T-helper 1 cell (primary cell): ENCODE measurements around the gene SLC25A43.
"Not testable (repeated sequence)": the region's sequence is repeated elsewhere in the genome, so short reads cannot be mapped to it uniquely, and the experiment has no call there.

Experiments
- DNase-seq, 5 donors: peaks; one replicate each; pipeline ENCODE4 v3.0.0-alpha.2; 2012 to 2020

Gene SLC25A43

DNA sequence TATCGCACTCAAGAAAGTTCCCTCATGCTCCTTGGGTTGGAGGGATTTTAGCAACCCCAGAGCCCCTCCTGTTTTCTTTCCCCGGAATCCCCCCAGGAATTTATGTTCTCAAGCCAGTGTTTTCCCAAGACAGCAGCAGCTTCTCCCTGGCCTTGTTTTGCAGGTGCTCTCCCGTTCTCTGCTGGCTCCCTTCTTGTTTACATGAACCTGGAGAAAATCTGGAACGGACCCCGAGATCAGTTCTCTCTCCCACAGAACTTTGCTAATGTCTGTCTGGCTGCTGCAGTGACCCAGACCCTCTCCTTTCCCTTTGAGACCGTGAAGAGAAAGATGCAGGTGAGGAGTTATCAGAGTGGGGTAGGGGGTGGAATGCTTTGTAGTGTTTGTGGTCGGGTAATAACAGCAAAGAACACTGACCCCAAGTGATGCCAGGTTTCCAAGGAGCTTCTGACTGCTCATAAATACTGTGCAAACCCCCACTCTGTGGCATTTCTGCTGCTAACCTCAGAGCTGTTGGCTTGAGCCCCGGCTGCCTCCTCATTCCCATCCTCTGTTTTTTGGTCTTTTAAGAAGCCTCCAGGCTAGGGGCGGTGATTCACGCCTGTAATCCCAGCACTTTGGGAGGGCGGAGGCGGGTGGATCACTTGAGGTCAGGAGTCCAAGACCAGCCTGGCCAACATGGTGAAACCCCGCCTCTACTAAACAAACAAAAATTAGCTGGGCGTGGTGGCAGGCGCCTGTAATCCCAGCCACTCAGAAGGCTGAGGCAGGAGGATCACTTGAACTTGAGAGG is 11.1 kb downstream of the SLC25A43 start:
- no peak for DNase-seq

DNA sequence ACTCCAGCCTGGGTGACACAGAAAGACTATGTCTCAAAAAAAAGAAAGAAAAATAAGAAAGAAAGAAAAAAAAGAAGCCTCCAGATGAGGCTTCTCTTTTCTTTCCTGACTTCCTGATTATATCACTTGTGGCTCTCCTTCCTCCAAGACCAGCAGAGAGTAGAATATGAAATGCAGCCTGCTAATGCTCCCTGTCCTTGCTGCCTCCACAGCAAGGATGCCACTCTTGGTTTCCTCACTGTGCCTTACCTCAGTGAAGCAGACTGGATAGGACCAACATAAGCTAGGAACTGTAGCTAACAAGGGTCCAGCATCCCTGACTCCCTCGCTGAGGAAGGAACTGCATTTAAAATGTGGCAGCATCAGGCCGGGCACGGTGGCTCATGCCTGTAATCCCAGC is 11.7 kb downstream of the SLC25A43 start:
- DNase-seq, result no peak

DNA sequence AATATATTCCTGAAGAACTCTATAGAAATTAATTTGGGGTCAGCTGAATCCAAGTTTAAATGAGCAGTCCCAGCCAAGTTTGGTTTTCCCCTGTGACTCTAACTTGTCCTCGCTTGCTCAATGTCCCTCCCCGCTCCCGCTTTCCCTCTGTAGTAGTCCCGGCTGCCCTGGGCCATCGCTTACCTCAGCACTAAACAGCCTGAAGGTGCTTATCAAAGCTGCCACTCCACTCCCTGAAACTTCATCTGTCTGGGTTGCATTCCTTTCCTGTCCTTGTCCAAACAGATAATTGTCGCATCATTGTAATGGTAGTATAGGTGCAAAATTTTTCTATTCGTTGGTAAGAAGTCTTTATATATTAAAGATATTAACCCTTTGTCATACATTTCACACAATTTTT is 12.8 kb downstream of the SLC25A43 start:
- DNase-seq, result no peak

DNA sequence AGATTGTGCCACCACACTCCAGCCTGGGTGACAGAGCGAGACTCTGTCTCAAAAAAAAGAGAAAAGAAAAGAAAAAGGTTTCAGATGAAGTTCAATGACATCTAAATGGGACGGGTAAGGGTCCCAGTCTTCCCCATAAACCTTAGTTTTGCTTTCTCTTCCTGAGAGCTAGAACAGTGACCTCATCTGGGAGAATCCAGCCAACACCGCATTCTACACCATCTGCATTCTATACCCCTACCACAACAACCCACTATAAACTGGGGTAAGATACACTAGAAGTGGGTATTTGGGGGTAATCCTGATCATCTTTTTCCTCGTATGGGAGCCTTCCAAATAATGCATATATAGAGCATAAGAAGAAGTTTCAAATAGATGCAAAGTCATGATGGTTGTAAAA is 18.2 kb downstream of the SLC25A43 start:
- no peak for DNase-seq

DNA sequence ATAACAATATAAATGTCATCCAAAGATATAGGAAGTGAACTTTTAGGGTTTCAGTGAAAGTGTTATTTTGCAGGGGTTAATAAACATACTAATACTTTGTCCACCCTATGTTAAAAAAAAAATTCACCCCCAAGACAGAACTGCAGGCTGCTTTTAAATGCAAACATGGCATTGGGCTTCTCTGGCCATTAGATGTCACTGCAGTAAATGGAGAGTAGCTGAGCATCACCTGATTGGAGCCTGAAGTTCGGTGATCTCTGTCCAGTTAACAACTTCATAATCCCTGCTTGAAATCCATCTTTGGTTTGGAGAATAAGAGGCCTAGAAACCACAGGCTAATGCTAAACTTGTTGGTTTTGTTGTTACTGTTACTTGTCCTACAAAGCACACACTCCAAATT is 18.7 kb downstream of the SLC25A43 start:
- DNase-seq, result no peak

DNA sequence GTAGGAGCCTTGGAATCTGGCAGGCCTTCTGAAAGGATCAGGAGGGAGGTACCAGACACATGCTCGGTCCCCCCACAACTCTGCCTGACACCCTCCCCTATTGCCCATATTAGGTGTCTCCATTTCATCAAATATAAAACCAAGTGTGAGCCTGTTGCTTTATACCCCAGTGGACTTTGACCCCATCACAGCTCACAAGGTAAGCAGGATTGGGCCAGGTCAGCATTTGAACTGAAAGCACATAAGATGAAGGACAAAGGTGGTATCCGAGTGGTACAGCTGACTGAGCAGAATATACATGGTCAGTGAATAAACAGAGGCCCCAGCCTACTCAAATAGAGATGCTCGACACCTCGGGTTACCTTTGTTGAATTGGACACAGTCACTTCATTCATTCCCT is 20.0 kb downstream of the SLC25A43 start:
- no peak for DNase-seq

DNA sequence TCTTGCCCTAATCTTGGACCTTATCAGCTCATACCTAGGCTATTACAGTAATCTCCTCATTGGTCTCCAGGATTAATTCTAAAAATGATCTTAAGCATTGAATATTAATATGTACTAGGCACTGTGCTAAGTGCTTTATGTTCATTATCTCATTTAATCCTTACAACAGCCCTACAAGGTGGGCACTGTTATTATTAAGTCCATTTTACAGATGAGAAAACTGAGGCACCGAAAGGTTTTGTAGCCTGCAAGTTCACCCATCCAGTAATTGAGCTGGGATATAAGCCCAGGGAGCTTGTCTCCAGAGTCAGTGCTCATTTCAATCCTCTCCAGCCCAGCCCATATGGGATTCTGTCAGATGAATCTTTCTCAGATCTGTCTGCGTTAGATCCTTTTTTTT is 20.8 kb downstream of the SLC25A43 start:
- DNase-seq, result no peak

DNA sequence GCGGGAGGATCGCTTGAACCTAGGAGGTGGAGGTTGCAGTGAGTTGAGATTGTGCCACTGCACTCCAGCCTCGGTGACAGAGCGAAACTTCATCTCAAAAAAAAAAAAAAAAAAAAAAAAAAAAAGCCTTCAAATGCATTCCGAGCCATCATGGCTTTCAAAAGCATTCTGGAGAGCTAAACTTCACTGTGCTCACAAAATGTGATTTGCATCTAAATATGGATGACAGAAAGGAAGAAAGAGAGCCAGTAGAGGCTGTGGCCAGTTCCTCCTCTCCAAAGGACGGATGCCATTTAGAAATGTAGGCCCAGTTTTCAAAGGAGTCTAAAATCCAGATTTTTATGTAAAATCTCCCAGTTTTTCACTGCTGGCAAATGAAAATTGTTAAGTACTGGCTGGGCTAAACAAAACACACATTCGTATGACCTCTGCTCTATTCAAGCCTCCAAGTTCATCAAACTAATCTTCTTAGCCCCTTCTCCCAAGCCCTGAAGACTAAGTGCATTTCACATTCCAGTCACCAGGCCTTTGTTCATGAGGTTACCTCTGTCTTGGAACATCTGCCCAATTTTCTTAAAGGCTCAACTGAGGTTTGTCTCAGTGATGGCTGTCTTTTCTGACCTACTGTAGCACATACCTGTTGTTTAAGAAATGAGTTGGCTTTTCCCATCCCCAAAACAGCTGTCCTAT is 22.0 kb downstream of the SLC25A43 start:
- no peak for DNase-seq

DNA sequence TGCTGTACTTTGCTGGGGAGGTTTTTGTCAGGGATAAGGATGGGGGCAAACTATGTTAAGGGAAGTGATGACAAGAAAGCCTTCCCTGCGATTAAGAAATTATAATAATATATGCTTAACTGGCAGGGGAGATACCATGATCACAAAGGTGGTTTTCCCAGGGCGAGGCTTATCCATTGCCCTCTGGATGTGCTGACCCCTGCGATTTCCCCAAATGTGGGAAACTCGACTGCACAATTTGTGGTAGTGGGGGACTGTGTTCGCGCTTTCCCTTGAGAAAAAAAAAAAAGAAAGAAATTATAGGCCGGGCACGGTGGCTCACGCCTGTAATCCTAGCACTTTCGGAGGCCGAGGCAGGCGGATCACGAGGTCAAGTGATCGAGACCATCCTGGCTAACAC is 24.5 kb downstream of the SLC25A43 start:
- DNase-seq, result no peak

DNA sequence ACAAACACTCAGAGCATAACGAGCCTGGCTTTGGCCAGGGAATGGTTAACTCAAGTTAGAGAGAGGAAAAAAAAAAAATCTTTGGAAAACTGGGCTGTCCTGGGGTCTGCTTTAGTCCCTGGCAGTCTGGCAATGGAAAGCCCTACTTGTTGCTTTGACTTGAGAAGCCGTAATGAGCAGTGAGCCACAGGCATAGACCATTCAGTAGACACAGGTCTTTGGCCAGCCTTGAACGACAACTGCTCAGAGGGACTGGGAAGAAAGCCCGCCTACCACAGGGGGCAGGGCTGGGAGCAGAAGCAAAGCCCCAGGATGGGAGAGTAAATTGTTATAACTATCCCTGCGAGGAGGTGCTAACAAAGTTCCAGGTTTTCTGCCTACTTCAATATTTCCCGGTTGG is 25.9 kb downstream of the SLC25A43 start:
- no peak for DNase-seq

DNA sequence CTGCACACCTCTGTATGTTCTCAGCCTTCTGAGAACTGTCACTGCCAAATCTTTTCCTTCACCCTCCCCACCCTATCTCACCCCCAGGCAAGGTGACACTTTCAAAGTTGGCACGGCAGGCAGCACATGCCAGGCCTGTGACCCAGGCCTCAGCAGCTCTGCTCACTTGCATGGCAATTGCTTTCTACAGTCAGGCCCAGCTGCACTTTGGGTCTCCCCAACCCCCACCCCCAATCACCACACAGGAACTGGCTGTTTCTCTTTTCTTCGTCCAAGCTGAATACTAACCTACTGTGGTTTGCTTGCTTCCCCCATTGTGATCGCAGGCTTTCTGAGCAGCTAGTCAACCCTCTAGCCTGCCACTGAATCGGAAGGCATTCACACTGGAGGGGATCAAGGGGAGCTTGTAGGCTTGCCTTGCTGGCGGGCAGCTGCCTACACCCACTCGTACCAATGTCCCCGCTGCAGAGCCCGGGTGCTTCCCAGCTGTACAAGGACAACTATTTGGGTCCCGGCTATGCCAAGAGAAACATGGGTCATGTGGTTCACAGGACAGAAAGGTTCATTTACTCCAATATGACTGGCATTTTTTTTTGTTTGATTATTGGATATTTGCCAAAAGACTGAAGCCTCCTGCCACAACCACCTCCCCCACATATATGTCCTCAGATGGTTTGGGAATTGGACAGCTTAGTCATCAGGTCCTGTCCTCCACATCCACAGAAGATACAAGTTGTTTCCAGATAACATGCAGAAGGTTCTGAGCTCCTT is 28.1 kb downstream of the SLC25A43 start:
- no peak for DNase-seq

DNA sequence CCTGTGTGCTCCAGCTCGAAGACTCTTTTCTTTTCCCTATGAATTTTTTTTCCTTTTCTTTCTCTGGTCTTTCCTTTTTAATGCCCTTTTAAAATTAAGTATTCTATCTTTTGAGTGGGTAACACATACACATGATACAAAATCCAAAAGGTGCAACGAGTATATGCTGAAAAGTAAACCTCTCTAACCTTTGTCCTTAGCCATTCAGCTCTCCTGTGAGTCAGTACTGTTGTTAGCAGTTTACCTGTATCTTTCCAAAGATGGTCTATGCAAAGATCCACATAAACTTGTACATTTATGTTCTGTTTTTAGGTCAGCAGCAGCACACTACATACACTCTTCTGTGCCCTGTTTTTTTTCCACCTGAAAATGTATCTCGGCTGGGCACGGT is 28.7 kb downstream of the SLC25A43 start:
- no peak for DNase-seq

DNA sequence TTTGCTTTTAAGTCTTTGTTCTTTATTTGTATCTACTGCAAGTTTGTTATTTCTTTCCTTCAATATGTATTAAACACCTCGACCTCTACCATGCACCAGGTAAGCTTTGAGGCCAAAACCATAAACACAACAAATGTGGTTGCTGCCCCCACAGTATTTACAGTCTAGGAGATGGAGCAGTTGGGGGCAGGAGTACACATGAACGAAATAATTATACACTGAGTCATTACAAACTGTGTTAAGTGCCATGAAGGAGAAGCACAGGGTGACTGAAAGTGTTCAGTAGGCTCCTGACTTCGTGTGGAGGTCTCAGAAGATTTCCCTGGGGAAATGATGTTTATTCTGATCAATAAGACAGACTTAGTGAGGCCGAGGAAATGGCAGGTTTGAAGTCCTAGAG is 30.3 kb downstream of the SLC25A43 start:
- DNase-seq, result no peak

DNA sequence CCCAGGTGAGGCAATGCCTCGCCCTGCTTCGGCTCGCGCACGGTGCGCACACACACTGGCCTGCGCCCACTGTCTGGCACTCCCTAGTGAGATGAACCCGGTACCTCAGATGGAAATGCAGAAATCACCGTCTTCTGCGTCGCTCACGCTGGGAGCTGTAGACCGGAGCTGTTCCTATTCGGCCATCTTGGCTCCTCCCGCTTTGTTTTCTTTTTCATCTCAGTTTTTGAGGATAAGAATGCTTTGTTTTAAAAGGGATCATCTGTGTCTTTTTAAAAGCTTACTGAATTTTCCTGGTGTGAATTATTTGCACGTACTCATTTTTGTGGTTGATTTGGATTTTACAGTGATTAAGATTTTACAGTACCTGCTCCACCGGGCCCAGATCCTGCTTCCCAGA is 42.2 kb downstream of the SLC25A43 start:
- not testable (repeated sequence) for DNase-seq

DNA sequence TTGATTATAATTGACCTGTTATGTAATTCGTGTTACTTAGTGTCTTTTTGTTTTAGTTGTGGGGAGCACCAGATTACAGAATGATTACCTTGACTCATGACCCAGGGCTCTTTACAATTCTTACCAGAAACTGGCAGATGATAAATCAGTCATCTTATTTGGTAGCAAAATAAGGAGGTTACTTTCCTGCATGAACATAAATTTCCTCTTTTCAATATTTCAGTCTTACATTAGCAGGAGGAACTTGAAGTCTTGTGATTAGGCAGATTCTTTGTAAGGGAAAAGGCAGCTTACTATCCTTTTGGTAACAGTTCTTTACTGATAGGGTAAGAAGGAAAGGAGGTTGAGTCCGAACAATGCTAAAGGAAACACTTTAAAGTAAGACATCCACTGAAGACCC is 43.1 kb downstream of the SLC25A43 start:
- DNase-seq, result no peak

DNA sequence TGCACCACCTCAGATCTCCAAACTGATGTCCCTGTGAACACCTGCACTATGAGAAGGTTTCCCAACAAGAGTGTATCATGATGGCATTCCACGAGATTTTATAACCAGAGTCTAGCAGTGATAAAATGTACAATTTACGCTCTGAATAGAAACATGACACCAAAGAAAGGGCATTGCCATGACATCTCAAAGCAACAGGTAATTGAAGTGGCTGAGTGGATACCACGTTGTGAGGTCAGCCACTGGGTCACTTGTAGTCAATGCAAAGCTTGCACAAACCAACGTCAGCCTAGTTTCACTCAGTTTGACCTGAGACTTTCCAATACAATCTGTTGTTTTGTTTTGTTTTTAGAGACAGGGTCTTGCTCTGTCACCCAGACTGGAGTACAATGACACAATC is 54.1 kb downstream of the SLC25A43 start:
- no peak for DNase-seq

DNA sequence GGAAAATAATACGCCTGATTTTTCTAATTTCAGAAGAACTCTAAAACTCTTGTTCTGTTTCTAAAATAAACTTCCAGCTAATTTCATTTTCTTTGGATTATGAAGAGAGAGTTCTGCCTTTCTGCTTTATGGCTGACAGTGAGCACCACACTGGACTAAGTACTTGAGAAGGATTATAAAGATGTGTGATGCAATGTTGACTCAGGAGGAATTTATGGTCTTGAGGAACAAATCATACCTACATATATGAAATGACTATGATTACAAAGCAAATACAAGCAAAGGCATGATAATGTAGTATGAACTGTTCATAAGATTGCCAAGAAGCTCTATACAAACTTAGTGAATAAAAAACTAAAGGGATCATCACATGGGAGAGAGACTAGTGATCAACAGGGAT is 56.1 kb downstream of the SLC25A43 start:
- no peak for DNase-seq

DNA sequence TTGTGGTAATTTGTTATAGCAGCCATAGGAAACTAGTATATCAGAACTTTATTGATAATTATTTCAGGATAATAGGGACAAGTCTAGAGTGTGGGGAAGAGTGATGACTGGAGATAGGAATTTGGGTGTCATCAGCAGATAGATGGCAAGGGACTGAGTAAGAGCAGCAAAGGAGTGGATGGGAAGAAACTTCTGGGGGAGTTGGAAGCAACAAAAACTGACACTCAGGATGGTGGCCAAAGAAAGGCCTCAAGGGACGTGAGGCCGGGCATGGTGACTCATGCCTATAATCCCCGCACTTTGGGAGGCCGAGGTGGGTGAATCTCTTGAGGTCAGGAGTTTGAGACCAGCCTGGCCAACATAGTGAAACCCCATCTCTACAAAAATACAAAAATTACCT is 60.0 kb downstream of the SLC25A43 start:
- no peak for DNase-seq

DNA sequence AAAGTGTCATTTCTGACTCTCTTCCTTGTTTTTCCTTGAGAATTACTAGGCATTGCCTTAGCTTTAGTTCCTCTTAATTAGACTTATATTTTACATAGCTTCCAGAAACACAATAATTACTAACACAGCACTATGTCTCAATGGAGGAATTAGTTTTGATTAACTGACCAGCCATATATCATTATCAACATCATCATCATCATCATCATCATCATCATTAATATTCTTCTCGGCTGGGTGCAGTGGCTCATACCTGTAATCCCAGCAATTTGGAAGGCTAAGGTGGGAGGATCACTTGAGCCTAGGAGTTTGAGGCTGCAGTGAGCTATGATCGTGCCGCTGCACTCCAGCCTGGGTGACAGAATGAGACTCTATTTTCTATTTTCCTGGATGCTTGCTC is 66.4 kb downstream of the SLC25A43 start:
- no peak for DNase-seq

DNA sequence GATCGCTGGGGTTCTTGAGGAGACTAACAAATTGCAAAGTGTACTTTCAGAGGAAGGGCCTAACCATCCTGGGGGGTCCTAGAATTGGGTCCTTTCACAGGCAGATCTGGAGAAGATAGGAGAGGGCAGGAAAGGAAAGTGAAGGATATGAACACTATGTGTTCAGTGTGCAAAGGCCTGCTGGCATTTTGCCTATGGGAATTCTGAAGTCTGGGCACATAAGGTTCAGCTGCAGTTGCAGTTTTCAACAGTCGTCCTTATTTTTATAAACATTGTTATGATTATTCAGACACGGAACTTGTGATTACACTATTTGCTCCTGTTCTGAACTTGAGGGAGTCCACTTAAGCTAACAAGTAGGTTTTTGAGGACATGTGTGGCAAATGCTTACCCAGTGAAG is 67.8 kb downstream of the SLC25A43 start:
- DNase-seq, result no peak

DNA sequence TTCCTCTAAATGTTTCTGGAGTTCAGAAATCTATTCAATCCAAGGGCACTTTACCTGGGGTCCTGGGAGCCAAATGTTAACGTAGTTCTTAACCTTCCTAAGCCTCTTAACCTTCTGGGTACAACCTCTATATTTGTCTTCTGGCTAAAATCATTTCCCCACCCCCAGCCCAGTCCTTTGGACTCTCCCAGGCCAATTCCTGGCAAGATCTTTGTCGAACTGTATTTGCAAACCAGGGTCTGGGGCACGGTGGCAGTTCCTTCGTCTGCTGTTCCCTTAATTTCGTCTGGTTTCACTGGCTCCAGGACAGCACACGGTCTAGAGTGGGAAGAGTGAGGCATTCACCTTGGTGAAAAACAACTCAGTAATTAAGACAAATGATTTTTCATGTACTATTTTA is 68.3 kb downstream of the SLC25A43 start:
- no peak for DNase-seq

DNA sequence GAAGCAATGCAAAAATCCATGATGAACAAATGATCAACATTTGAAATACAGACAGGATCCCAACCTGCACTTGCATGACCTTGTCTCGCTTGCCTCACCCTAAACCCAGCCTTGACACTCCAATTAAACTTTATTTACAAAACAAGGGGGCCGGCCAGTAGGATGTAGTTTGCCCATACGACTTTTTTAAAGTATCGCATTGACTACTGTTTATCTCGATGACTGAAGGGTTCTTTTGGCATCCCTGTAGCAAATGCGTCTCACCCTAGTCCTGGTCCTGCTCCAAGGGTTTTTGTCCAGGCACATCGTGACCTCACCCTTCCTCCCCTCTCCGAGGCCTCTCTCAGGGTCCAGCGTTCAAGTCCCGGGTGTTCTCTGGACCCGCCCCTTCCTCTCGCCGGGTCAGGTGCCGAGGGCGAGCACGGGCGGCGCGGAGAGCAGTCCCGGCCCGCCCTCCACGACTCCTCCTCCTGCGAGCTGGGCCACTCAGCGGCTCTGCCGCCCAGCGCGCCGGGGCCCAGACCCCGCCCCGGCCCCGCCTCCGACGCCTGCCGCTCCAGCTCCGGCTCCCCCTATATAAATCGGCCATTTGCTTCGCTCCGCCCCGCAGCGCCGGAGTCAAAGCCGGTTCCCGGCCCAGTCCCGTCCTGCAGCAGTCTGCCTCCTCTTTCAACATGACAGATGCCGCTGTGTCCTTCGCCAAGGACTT is 68.9 kb downstream of the SLC25A43 start, which contains the start of gene SLC25A5:
Gene SLC25A5 (plus strand): TSS at position 603 of the 709 bp plus-strand sequence. CDS start 72 bp downstream, at position 675.
- DNase-seq, result peak; percentile 67 to 88 (median 74)
